HepG2 (cell line): ENCODE results near the gene GHRL. TPM values are rescaled to one million over a fixed set of nuclear protein-coding genes. Genes with fewer than 3 reads are reported as not detected.

ENCODE experiments used
- CC2D1A ChIP-seq: sonication (generic); formaldehyde crosslinking; IDR thresholded peaks from 2 replicates; pipeline ENCODE4 v1.8.1; 2023; ENCODE audit warnings: mild to moderate bottlenecking, missing genetic modification reagents
- HDAC6 ChIP-seq: fragments of 200-600 bp; sonication (generic); IDR thresholded peaks from 2 replicates; pipeline ENCODE4 v1.7.0; 2017; ENCODE audit warnings: mild to moderate bottlenecking, antibody characterized with exemption, low read length, low read depth
- HMGA1 ChIP-seq: sonication (generic); formaldehyde crosslinking; conservative IDR thresholded peaks from 2 replicates; pipeline ENCODE4 v1.4.0; 2020; ENCODE audit warnings: missing genetic modification reagents
- SP140L ChIP-seq: sonication (generic); formaldehyde crosslinking; IDR thresholded peaks from 2 replicates; pipeline ENCODE4 v1.4.0; 2020; ENCODE audit warnings: missing genetic modification reagents, borderline replicate concordance
- SRSF9 ChIP-seq: fragments of 200-400 bp; formaldehyde crosslinking; IDR thresholded peaks from 2 replicates; pipeline ENCODE4 v1.6.1; 2018; ENCODE audit warnings: borderline replicate concordance, mild to moderate bottlenecking, low read depth, low read length; ENCODE audit not compliant: insufficient read depth, poor library complexity, severe bottlenecking
- ZFP36 ChIP-seq: fragments of 150-350 bp; IDR thresholded peaks from 2 replicates; pipeline ENCODE4 v1.6.1; 2018; ENCODE audit warnings: borderline replicate concordance, low read length, low read depth; ENCODE audit not compliant: partially characterized antibody
- ZNF10 ChIP-seq: sonication (generic); formaldehyde crosslinking; IDR thresholded peaks from 2 replicates; pipeline ENCODE4 v1.4.0; 2020; ENCODE audit warnings: mild to moderate bottlenecking, low read depth, missing genetic modification reagents, borderline replicate concordance
- ZNF224 ChIP-seq: sonication (generic); formaldehyde crosslinking; IDR thresholded peaks from 2 replicates; pipeline ENCODE4 v1.5.0; 2020; ENCODE audit warnings: mild to moderate bottlenecking, missing genetic modification reagents
- ZNF256 ChIP-seq: sonication (generic); formaldehyde crosslinking; conservative IDR thresholded peaks from 2 replicates; pipeline ENCODE4 v1.4.0; 2020; ENCODE audit warnings: missing genetic modification reagents
- ZNF530 ChIP-seq: sonication (generic); formaldehyde crosslinking; IDR thresholded peaks from 2 replicates; pipeline ENCODE4 v1.5.0; 2020; ENCODE audit warnings: low read depth, mild to moderate bottlenecking, missing genetic modification reagents
- ZNF607 ChIP-seq: sonication (generic); formaldehyde crosslinking; IDR thresholded peaks from 2 replicates; pipeline ENCODE4 v1.5.1; 2020; ENCODE audit warnings: missing genetic modification reagents, mild to moderate bottlenecking, borderline replicate concordance
- ZNF709 ChIP-seq: sonication (generic); formaldehyde crosslinking; IDR thresholded peaks from 2 replicates; pipeline ENCODE4 v1.5.0; 2020; ENCODE audit warnings: mild to moderate bottlenecking, missing genetic modification reagents
- ZNF788 ChIP-seq: sonication (generic); formaldehyde crosslinking; IDR thresholded peaks from 2 replicates; pipeline ENCODE4 v1.5.0; 2020; ENCODE audit warnings: mild to moderate bottlenecking, missing genetic modification reagents, borderline replicate concordance
- ZSCAN25 ChIP-seq: sonication (generic); formaldehyde crosslinking; IDR thresholded peaks from 2 replicates; pipeline ENCODE4 v1.8.0; 2022; ENCODE audit warnings: mild to moderate bottlenecking, missing genetic modification reagents
- polyA plus RNA-seq, 8 experiments: library from polyadenylated mRNA; depleted of rRNA in 3 of 8; stranded (reverse) in 7 of 8; unstranded in 1 of 8; fragments of >200 nt; fragmentation: Illumina TruSeq in 4 of 8; extraction: Trizol in 4 of 8; gene quantifications; 2 replicates each; pipeline versions ENCODE4 v1.2.1 to v1.2.3, GENCODE V29; 2011 to 2016; ENCODE audit warnings: low read depth in 4 of 8, missing spikeins in 1 of 8, mixed read lengths in 1 of 8; ENCODE audit not compliant: insufficient read depth in 1 of 8
- total RNA-seq, 5 experiments: library from RNA; depleted of rRNA; stranded (reverse); fragments of >200 nt; fragmentation: Illumina TruSeq; extraction: Trizol; gene quantifications; 2 replicates each; pipeline ENCODE4 v1.2.3, GENCODE V29; 2016; ENCODE audit warnings: low read depth in 1 of 5
- TF ChIP-seq, protein P1 (sequence below): sonication (generic); formaldehyde crosslinking; IDR thresholded peaks from 2 replicates; pipeline ENCODE4 v1.5.0; 2020; ENCODE audit warnings: missing genetic modification reagents
- TF ChIP-seq, protein P2 (sequence below): sonication (generic); formaldehyde crosslinking; IDR thresholded peaks from 2 replicates; pipeline ENCODE4 v1.4.0; 2020; ENCODE audit warnings: missing genetic modification reagents, borderline replicate concordance
- TF ChIP-seq, protein P3 (sequence below): sonication (generic); formaldehyde crosslinking; IDR thresholded peaks from 2 replicates; pipeline ENCODE4 v1.9.0; 2022; ENCODE audit warnings: missing genetic modification reagents, mild to moderate bottlenecking, borderline replicate concordance
- TF ChIP-seq, protein P4 (sequence below): sonication (generic); formaldehyde crosslinking; IDR thresholded peaks from 2 replicates; pipeline ENCODE4 v1.4.0; 2020; ENCODE audit warnings: missing genetic modification reagents

The GHRL gene
- total and polyA plus RNA-seq, 2 of the 13 experiments (the other 11 are each of a cell fraction or from before 2014, with no cell fraction given): 0.09 TPM; not detected in 1

DNA sequence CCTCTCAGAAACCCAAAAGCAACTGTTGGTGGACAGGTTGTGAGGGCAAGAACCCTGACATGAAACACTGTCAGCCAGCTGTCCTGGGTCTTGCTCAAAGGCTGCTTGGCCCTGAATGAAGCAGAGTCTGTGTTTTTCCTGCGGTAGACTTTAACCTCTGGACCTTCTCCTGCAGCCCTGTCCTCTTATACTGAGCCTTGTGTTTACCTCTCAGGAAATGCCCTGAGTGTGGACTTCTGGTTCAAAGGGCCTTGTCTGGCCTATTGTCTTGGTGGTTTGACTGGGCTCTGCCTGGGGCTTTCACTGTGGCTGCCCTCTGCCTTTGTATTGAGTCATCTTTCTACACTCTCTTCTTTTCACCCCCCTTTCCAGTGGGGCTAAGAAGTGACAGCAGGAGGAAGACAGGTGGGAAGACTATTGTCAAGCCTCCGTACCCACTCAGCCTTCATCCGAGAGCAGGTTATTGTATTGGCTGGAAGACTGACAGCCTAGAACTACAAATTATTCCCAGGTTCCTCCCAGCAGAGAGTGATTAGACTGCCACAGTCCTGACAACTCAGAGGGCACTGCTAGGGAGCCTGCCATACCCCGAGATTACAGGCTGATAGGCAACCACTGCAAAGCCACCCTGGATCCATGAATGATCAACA is 24.7 kb upstream of the GHRL start (continued):
- TF ChIP-seq SP140L (CRISPR knock-in tag): no peak
- no peak for TF ChIP-seq HMGA1
- TF ChIP-seq ZNF256 (CRISPR knock-in tag): no peak
- TF ChIP-seq, protein P1, sequence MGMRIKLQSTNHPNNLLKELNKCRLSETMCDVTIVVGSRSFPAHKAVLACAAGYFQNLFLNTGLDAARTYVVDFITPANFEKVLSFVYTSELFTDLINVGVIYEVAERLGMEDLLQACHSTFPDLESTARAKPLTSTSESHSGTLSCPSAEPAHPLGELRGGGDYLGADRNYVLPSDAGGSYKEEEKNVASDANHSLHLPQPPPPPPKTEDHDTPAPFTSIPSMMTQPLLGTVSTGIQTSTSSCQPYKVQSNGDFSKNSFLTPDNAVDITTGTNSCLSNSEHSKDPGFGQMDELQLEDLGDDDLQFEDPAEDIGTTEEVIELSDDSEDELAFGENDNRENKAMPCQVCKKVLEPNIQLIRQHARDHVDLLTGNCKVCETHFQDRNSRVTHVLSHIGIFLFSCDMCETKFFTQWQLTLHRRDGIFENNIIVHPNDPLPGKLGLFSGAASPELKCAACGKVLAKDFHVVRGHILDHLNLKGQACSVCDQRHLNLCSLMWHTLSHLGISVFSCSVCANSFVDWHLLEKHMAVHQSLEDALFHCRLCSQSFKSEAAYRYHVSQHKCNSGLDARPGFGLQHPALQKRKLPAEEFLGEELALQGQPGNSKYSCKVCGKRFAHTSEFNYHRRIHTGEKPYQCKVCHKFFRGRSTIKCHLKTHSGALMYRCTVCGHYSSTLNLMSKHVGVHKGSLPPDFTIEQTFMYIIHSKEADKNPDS (CRISPR knock-in tag): no peak
- no peak for TF ChIP-seq ZNF709 (CRISPR knock-in tag)
- TF ChIP-seq ZSCAN25: peak; percentile 68; the same call in 1 of the 2 replicates
- TF ChIP-seq, protein P2, sequence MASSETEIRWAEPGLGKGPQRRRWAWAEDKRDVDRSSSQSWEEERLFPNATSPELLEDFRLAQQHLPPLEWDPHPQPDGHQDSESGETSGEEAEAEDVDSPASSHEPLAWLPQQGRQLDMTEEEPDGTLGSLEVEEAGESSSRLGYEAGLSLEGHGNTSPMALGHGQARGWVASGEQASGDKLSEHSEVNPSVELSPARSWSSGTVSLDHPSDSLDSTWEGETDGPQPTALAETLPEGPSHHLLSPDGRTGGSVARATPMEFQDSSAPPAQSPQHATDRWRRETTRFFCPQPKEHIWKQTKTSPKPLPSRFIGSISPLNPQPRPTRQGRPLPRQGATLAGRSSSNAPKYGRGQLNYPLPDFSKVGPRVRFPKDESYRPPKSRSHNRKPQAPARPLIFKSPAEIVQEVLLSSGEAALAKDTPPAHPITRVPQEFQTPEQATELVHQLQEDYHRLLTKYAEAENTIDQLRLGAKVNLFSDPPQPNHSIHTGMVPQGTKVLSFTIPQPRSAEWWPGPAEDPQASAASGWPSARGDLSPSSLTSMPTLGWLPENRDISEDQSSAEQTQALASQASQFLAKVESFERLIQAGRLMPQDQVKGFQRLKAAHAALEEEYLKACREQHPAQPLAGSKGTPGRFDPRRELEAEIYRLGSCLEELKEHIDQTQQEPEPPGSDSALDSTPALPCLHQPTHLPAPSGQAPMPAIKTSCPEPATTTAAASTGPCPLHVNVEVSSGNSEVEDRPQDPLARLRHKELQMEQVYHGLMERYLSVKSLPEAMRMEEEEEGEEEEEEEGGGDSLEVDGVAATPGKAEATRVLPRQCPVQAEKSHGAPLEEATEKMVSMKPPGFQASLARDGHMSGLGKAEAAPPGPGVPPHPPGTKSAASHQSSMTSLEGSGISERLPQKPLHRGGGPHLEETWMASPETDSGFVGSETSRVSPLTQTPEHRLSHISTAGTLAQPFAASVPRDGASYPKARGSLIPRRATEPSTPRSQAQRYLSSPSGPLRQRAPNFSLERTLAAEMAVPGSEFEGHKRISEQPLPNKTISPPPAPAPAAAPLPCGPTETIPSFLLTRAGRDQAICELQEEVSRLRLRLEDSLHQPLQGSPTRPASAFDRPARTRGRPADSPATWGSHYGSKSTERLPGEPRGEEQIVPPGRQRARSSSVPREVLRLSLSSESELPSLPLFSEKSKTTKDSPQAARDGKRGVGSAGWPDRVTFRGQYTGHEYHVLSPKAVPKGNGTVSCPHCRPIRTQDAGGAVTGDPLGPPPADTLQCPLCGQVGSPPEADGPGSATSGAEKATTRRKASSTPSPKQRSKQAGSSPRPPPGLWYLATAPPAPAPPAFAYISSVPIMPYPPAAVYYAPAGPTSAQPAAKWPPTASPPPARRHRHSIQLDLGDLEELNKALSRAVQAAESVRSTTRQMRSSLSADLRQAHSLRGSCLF: no peak
- TF ChIP-seq HDAC6: no peak
- TF ChIP-seq ZNF607 (CRISPR knock-in tag): peak; percentile 33; the same call in 1 of the 2 replicates
- TF ChIP-seq CC2D1A (CRISPR knock-in tag): no peak
- no peak for TF ChIP-seq ZNF530 (CRISPR knock-in tag)
- TF ChIP-seq ZFP36: no peak
- TF ChIP-seq ZNF788 (CRISPR knock-in tag): no peak
- no peak for TF ChIP-seq SRSF9
- TF ChIP-seq, protein P3, sequence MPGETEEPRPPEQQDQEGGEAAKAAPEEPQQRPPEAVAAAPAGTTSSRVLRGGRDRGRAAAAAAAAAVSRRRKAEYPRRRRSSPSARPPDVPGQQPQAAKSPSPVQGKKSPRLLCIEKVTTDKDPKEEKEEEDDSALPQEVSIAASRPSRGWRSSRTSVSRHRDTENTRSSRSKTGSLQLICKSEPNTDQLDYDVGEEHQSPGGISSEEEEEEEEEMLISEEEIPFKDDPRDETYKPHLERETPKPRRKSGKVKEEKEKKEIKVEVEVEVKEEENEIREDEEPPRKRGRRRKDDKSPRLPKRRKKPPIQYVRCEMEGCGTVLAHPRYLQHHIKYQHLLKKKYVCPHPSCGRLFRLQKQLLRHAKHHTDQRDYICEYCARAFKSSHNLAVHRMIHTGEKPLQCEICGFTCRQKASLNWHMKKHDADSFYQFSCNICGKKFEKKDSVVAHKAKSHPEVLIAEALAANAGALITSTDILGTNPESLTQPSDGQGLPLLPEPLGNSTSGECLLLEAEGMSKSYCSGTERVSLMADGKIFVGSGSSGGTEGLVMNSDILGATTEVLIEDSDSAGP: no peak; the same call in 1 of the 2 replicates
- no peak for TF ChIP-seq ZNF10 (CRISPR knock-in tag)
- TF ChIP-seq, protein P4, sequence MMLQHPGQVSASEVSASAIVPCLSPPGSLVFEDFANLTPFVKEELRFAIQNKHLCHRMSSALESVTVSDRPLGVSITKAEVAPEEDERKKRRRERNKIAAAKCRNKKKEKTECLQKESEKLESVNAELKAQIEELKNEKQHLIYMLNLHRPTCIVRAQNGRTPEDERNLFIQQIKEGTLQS: peak; percentile 35; the same call in 1 of the 2 replicates
- TF ChIP-seq ZNF224 (CRISPR knock-in tag): no peak
